Astrocyte of the spinal cord (primary cell): ENCODE data around the gene FUT6.

ENCODE experiments used
- DNase-seq: peaks from one replicate; pipeline ENCODE4 v3.0.0; 2011; ENCODE audit warnings: low read depth, low spot score
- H3K4me3 ChIP-seq: 2 replicates; pipeline ENCODE4 v1.5.1; 2011; ENCODE audit warnings: low read depth, mild to moderate bottlenecking, low read length, moderate library complexity
- in situ Hi-C: cut with HindIII; loops from 2 replicates; pipeline ENCODE4 v1.10.0; 2017; ENCODE audit warnings: low sequenced_read_pairs
- TF ChIP-seq, protein P1 (sequence below): IDR thresholded peaks from 2 replicates; pipeline ENCODE4 v1.5.1; 2012; ENCODE audit warnings: low read depth, mild to moderate bottlenecking, low read length, inconsistent platforms

The FUT6 gene

DNA sequence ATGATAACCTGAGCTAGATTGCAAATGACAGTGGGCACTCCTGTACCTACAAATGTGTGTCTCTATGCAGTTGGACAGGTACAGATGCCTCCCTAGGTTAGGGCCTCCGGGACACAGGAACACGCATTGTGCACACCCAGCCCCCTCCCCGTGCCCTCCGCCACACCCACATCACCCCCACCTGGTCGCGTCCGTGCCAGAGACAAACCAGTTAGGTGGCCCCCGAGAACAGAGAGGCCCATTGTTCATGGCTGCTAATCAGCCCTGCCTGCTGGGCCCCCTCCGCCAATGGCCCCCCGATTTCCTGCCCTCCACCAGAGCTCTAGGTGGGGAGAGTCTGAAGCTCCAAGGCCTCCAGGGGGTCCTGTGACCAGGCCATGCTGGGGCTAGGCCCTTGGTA lies 20.9 kb downstream of the FUT6 start:
- in situ Hi-C loops = no loop called here
- TF ChIP-seq, protein P1, sequence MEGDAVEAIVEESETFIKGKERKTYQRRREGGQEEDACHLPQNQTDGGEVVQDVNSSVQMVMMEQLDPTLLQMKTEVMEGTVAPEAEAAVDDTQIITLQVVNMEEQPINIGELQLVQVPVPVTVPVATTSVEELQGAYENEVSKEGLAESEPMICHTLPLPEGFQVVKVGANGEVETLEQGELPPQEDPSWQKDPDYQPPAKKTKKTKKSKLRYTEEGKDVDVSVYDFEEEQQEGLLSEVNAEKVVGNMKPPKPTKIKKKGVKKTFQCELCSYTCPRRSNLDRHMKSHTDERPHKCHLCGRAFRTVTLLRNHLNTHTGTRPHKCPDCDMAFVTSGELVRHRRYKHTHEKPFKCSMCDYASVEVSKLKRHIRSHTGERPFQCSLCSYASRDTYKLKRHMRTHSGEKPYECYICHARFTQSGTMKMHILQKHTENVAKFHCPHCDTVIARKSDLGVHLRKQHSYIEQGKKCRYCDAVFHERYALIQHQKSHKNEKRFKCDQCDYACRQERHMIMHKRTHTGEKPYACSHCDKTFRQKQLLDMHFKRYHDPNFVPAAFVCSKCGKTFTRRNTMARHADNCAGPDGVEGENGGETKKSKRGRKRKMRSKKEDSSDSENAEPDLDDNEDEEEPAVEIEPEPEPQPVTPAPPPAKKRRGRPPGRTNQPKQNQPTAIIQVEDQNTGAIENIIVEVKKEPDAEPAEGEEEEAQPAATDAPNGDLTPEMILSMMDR = no peak
- H3K4me3 ChIP-seq = no peak overlapping the region
- no peak for DNase-seq

- no peak for DNase-seq
- no peak overlapping the region for H3K4me3 ChIP-seq
- TF ChIP-seq, protein P1 = no peak
- in situ Hi-C loops = no loop called here
Measured at GRCh38 chr19:5817218-5817617, 22.3 kb downstream of the FUT6 start.

- in situ Hi-C loops = no loop called here
- no peak overlapping the region for H3K4me3 ChIP-seq
- no peak for DNase-seq
- TF ChIP-seq, protein P1 = no peak
Measured at GRCh38 chr19:5814852-5815246, 24.7 kb downstream of the FUT6 start.

GRCh38 chr19:5814123-5814851 lies 25.2 kb downstream of the FUT6 start:
- in situ Hi-C loops = no loop called here

DNA sequence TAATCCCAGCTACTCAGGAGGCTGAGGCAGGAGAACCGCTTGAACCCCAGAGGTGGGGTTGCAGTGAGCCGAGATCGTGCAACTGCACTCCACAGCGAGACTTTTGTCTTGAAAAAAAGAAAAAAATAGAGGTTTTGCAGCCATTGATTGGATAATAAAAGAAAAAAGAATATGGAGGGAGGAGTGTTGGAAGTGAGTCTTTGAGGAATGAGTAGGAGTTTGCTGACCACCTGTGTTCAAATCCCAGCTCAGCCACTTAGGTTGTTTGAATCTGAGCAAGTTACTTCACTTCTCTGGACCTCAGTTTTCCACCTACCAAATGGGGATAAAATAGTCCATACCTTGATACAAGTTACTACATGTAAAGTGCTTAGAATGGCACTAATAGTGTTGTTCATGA lies 28.4 kb downstream of the FUT6 start:
- no peak overlapping the region for H3K4me3 ChIP-seq
- DNase-seq = no peak
- in situ Hi-C loops = no loop called here
- TF ChIP-seq, protein P1 = no peak

More at GRCh38 chr19:5814123-5814851, 25.2 kb downstream of the FUT6 start:
- DNase-seq = no peak
- TF ChIP-seq, protein P1 = no peak
- no peak overlapping the region for H3K4me3 ChIP-seq

DNA sequence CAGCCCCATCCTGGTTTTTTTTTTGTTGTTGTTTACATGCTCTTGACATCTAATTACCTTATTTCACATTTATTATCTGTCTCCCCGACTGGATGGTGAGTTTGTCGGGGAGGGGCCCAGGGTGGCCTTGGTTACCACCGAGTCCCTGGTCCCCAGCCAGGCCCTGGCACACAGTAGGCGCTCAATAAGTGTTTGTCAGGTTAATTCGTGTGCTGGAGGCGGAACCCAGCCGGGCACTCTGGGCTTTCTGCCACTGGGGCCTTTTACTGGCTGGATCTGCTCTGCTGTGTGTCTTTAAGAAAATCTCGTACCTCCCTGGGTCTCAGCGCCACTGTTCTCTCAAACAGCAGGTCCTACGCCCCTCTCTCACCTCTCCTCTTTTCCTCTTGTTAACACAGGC lies 30.0 kb downstream of the FUT6 start:
- DNase-seq = no peak
- no peak overlapping the region for H3K4me3 ChIP-seq
- in situ Hi-C loops = no loop called here
- TF ChIP-seq, protein P1 = no peak

DNA sequence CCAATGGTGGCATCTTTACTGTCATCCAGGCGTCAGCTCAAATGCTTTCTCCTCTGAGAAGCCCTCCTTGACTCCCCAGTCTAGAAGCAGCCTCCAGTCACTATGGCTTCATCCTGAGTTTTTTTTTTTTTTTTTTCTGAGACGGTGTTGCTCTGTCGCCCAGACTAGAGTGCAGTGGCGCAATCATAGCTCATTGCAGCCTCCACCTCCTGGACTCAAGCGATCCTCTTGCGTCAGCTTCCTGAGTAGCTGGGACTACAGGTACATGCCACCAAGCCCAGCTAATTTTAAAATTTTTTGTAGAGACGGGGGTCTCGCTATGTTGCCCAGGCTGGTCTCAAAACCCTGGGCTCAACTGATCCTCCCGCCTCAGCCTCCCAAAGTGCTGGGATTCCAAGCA lies 30.4 kb downstream of the FUT6 start:
- in situ Hi-C loops = no loop called here

More for the DNA sequence above, 30.4 kb downstream of the FUT6 start:
- TF ChIP-seq, protein P1 = no peak
- H3K4me3 ChIP-seq = no peak overlapping the region
- no peak for DNase-seq
